Measurements from ENCODE around the gene TRPC4AP.

Gene TRPC4AP

DNA sequence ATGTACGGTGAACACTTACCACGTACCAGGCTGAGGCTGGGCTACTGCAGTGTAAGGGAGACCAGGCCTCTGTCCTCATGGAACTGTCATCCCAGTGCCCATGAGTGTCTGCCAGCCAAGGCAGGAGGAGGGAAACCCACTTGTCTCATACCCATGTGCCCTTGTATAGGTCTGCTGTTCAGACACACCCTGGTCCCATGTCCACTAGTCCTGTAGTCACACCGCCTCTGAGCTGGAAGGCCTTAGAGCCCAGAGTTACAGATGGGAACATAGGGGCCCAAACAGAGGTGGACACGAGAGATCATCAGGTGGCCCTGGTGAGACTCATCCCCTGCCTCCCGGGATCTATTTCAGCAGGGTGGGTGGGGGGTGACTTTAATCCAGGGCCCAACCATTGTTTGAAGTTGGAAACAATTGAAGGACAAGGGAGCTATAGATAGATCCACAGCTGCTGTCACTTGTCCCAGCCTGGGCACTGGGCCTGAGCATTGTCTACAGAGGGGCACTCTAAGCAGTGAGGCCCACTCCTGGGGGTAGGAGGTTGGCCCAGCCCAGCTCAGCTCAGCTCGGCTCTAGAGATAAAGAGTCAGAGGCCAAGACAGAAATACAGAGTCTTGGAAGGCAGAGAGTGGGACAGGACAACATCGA lies 122.3 kb downstream of the TRPC4AP start:
- H2AFZ ChIP-seq (ENCODE audit: low read length) = no peak overlapping the region
- TF ChIP-seq EZH2phosphoT487 (IDR thresholded peaks at IDR 0.05; ENCODE audit: borderline replicate concordance) = no peak
- TF ChIP-seq, protein P1, sequence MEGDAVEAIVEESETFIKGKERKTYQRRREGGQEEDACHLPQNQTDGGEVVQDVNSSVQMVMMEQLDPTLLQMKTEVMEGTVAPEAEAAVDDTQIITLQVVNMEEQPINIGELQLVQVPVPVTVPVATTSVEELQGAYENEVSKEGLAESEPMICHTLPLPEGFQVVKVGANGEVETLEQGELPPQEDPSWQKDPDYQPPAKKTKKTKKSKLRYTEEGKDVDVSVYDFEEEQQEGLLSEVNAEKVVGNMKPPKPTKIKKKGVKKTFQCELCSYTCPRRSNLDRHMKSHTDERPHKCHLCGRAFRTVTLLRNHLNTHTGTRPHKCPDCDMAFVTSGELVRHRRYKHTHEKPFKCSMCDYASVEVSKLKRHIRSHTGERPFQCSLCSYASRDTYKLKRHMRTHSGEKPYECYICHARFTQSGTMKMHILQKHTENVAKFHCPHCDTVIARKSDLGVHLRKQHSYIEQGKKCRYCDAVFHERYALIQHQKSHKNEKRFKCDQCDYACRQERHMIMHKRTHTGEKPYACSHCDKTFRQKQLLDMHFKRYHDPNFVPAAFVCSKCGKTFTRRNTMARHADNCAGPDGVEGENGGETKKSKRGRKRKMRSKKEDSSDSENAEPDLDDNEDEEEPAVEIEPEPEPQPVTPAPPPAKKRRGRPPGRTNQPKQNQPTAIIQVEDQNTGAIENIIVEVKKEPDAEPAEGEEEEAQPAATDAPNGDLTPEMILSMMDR (conservative IDR thresholded peaks at IDR 0.05; ENCODE audit: low read length) = no peak
- H3K4me1 ChIP-seq (ENCODE audit: insufficient read depth, low read length, poor library complexity, severe bottlenecking) = no peaks in the 10 kb centered on the region
- no peaks in the 10 kb centered on the region for H3K9me2 ChIP-seq (replicated peaks; ENCODE audit: low read depth, low read length)
- H3K4me3 ChIP-seq (ENCODE audit: low read length, poor library complexity, severe bottlenecking) = no peak overlapping the region
- H3K27me3 ChIP-seq (ENCODE audit: insufficient read depth, low read length, poor library complexity, severe bottlenecking) = no peaks in the 10 kb centered on the region
- H3K9ac ChIP-seq (ENCODE audit: low read depth, low read length, poor library complexity, severe bottlenecking) = no peak overlapping the region
- H3K9me3 ChIP-seq (ENCODE audit: insufficient read depth, low read depth, low read length) = no peaks in the 10 kb centered on the region
- H4K20me1 ChIP-seq (ENCODE audit: insufficient read depth, low read length, poor library complexity, severe bottlenecking) = no peaks in the 10 kb centered on the region
- no peaks in the 10 kb centered on the region for H3K79me2 ChIP-seq (ENCODE audit: insufficient read depth, low read length)
- no peaks in the 10 kb centered on the region for H3K36me3 ChIP-seq (ENCODE audit: insufficient read depth, low read length)
- no peak overlapping the region for H3K4me2 ChIP-seq (ENCODE audit: low read depth, low read length, poor library complexity, severe bottlenecking)
- no peaks in the 10 kb centered on the region for H3F3A ChIP-seq (ENCODE audit: low read depth)

DNA sequence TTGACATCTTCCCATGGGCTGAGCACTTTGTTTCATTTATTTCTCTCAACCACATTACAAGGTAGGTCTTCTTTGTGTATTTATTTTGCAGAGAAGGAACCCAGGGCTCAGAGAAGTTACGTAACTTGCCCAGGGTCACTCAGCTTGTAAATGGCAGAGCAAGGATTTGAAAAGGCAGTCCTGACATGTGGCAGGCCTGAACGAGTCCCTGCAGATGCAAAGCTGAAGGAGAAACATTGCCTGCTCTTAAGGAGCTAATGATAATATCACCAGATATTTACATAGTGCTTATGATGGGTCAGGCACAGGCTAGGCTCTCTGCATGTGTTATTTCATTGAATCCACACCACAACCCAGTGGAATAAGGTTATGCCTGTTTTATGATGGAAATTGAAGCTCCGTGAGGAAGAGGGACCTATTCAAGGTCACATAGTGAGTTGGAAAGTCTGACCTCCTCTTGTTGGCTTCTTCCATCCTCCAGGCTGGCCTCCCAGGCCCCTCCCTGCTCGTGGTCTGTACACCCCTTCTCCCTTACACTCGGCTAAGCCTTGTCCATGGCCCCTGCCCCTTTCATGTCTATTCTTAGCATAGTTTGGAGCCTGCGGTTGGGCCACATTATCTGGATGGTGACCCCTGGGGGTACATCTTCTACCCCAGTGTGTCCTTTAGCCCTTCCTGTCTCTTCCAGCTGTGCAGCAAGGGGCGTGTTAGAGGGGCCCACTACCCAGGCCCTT lies 124.4 kb downstream of the TRPC4AP start:
- no peak overlapping the region for H2AFZ ChIP-seq (ENCODE audit: low read length)
- H3K79me2 ChIP-seq (ENCODE audit: insufficient read depth, low read length) = no peaks in the 10 kb centered on the region
- no peak overlapping the region for H3K9ac ChIP-seq (ENCODE audit: low read depth, low read length, poor library complexity, severe bottlenecking)
- H3K4me3 ChIP-seq (ENCODE audit: low read length, poor library complexity, severe bottlenecking) = no peak overlapping the region
- H3K9me3 ChIP-seq (ENCODE audit: insufficient read depth, low read depth, low read length) = no peaks in the 10 kb centered on the region
- TF ChIP-seq, protein P1 (conservative IDR thresholded peaks at IDR 0.05; ENCODE audit: low read length) = no peak
- TF ChIP-seq EZH2phosphoT487 (IDR thresholded peaks at IDR 0.05; ENCODE audit: borderline replicate concordance) = no peak
- H3K4me1 ChIP-seq (ENCODE audit: insufficient read depth, low read length, poor library complexity, severe bottlenecking) = no peaks in the 10 kb centered on the region
- no peaks in the 10 kb centered on the region for H3K36me3 ChIP-seq (ENCODE audit: insufficient read depth, low read length)
- no peak overlapping the region for H3K4me2 ChIP-seq (ENCODE audit: low read depth, low read length, poor library complexity, severe bottlenecking)
- no peaks in the 10 kb centered on the region for H3K27me3 ChIP-seq (ENCODE audit: insufficient read depth, low read length, poor library complexity, severe bottlenecking)
- H4K20me1 ChIP-seq (ENCODE audit: insufficient read depth, low read length, poor library complexity, severe bottlenecking) = no peaks in the 10 kb centered on the region
- no peaks in the 10 kb centered on the region for H3K9me2 ChIP-seq (replicated peaks; ENCODE audit: low read depth, low read length)
- H3F3A ChIP-seq (ENCODE audit: low read depth) = no peaks in the 10 kb centered on the region

DNA sequence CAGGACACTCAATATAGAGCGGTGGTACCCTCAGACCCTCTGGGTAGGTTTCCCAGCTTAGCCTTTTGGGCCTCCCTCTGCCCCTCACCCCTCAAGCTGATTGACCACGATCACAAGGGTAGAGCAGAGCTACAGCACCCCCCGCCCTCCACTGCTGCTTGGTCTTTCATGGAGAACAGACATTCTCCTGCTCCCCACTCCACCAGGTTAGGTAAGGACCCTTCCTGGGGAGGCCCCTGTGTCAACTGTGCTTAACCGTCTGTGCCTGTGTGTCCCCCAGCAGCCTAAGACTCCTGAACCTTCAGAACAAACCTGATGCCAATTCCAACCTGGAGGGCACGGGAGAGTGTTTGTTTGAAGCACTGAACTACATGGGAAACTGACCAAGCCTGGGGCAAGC lies 125.2 kb downstream of the TRPC4AP start:
- no peaks in the 10 kb centered on the region for H3F3A ChIP-seq (ENCODE audit: low read depth)
- H3K9me2 ChIP-seq (replicated peaks; ENCODE audit: low read depth, low read length) = no peaks in the 10 kb centered on the region
- H3K4me1 ChIP-seq (ENCODE audit: insufficient read depth, low read length, poor library complexity, severe bottlenecking) = no peaks in the 10 kb centered on the region
- H3K36me3 ChIP-seq (ENCODE audit: insufficient read depth, low read length) = no peaks in the 10 kb centered on the region
- no peak overlapping the region for H2AFZ ChIP-seq (ENCODE audit: low read length)
- H3K27me3 ChIP-seq (ENCODE audit: insufficient read depth, low read length, poor library complexity, severe bottlenecking) = no peaks in the 10 kb centered on the region
- H3K4me3 ChIP-seq (ENCODE audit: low read length, poor library complexity, severe bottlenecking) = no peak overlapping the region
- H4K20me1 ChIP-seq (ENCODE audit: insufficient read depth, low read length, poor library complexity, severe bottlenecking) = no peaks in the 10 kb centered on the region
- no peak overlapping the region for H3K9ac ChIP-seq (ENCODE audit: low read depth, low read length, poor library complexity, severe bottlenecking)
- TF ChIP-seq EZH2phosphoT487 (IDR thresholded peaks at IDR 0.05; ENCODE audit: borderline replicate concordance) = no peak
- H3K79me2 ChIP-seq (ENCODE audit: insufficient read depth, low read length) = no peaks in the 10 kb centered on the region
- H3K4me2 ChIP-seq (ENCODE audit: low read depth, low read length, poor library complexity, severe bottlenecking) = no peak overlapping the region
- no peaks in the 10 kb centered on the region for H3K9me3 ChIP-seq (ENCODE audit: insufficient read depth, low read depth, low read length)

Data from Loucy (cell line).